Measurements from ENCODE around the gene SIAH2. TPM values are rescaled to one million over a fixed set of nuclear protein-coding genes. Genes with fewer than 3 reads are reported as not detected.

Gene SIAH2
- total and polyA plus RNA-seq, 2 experiments from 2014 or later = 6.3 to 28.8 TPM

DNA sequence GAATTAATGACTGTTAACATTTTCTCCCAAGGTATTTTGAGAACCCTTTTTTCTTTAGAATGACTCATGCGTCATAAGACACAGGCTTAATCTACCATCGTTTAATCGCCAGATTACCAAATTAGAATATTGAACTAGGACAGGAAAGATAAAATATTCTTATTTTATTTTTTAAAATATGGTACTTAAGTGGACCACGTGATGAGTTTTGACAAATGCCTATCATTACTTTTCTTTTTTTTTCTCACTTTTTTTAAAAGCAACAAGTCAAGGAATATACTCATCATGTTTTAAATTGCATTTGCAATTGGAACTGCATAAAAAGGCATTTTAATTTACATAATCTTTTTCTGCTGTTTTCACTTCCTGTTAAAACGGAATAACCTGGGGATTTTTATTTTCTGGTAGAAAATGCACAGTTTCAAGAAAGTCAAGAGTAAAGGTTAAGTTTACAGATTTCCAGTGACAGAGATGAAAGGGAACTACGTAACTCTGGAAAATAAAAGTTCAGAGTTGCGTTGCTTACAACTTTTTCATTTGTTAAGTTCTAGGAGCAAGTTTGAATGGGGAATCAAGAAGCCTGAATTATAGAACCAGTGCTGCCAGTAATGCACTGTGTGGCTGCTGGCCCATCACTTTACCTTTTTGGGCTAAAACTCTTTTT, 23.6 kb downstream of the SIAH2 start:
- ATAC-seq = no peak
- Histone ChIP-seq H4K20me1 (replicated peaks; ENCODE audit: insufficient read depth) (no peaks in the 10 kb centered on the region), H3K36me3 (ENCODE audit: insufficient read depth) (no peaks in the 10 kb centered on the region), H3K4me2 (no peak overlapping the region), H2AFZ (no peak overlapping the region), H3K4me1 (ENCODE audit: insufficient read depth) (peaks cover 12% of the 10 kb centered on the region; the same call in 1 of the 2 replicates), H3K9me2 (ENCODE audit: insufficient read depth) (no peaks in the 10 kb centered on the region), H3K27me3 (ENCODE audit: insufficient read depth) (no peaks in the 10 kb centered on the region), H3F3A (replicated peaks; ENCODE audit: low read depth) (no peaks in the 10 kb centered on the region), H3K79me2 (replicated peaks; ENCODE audit: insufficient read depth) (no peaks in the 10 kb centered on the region; the same call in 1 of the 2 replicates), H3K27ac (ENCODE audit: low read depth) (no peak overlapping the region), H3K4me3 (no peak overlapping the region)
- Mint-ChIP-seq H3K4me3 (no peak overlapping the region), H3K27me3 (ENCODE audit: insufficient read depth, low read depth, poor library complexity) (no peaks in the 10 kb centered on the region), H3K4me1 (peaks cover 25% of the 10 kb centered on the region), H3K36me3 (ENCODE audit: low read depth) (no peaks in the 10 kb centered on the region), H3K27ac (no peak overlapping the region), H3K9me3 (no peaks in the 10 kb centered on the region)
- no peak for DNase-seq (ENCODE audit: low spot score)
- TF ChIP-seq EZH2phosphoT487 (IDR thresholded peaks at IDR 0.05; ENCODE audit: unreplicated experiment) (no peak), JUNB (IDR thresholded peaks at IDR 0.05; ENCODE audit: unreplicated experiment) (no peak), ZNF462 (CRISPR knock-in tag; IDR thresholded peaks at IDR 0.05) (no peak), CREB1 (CRISPR knock-in tag; IDR thresholded peaks at IDR 0.05; ENCODE audit: low read depth) (no peak), STAT1 (IDR thresholded peaks at IDR 0.05; ENCODE audit: unreplicated experiment) (no peak), ETS1 (IDR thresholded peaks at IDR 0.05) (no peak), POLR2AphosphoS5 (IDR thresholded peaks at IDR 0.05; ENCODE audit: low read depth) (no peak), NANOG (IDR thresholded peaks at IDR 0.05; ENCODE audit: borderline replicate concordance) (no peak), ZNF331 (CRISPR knock-in tag; IDR thresholded peaks at IDR 0.05; ENCODE audit: low read depth) (no peak), EZH2 (IDR thresholded peaks at IDR 0.05; ENCODE audit: low read depth, unreplicated experiment) (no peak), ZNF114 (CRISPR knock-in tag; IDR thresholded peaks at IDR 0.05) (no peak)
- TF ChIP-seq, protein P1, sequence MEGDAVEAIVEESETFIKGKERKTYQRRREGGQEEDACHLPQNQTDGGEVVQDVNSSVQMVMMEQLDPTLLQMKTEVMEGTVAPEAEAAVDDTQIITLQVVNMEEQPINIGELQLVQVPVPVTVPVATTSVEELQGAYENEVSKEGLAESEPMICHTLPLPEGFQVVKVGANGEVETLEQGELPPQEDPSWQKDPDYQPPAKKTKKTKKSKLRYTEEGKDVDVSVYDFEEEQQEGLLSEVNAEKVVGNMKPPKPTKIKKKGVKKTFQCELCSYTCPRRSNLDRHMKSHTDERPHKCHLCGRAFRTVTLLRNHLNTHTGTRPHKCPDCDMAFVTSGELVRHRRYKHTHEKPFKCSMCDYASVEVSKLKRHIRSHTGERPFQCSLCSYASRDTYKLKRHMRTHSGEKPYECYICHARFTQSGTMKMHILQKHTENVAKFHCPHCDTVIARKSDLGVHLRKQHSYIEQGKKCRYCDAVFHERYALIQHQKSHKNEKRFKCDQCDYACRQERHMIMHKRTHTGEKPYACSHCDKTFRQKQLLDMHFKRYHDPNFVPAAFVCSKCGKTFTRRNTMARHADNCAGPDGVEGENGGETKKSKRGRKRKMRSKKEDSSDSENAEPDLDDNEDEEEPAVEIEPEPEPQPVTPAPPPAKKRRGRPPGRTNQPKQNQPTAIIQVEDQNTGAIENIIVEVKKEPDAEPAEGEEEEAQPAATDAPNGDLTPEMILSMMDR (conservative IDR thresholded peaks at IDR 0.05; ENCODE audit: low read depth in 2 of 2) = no peak
- TF ChIP-seq, protein P2, sequence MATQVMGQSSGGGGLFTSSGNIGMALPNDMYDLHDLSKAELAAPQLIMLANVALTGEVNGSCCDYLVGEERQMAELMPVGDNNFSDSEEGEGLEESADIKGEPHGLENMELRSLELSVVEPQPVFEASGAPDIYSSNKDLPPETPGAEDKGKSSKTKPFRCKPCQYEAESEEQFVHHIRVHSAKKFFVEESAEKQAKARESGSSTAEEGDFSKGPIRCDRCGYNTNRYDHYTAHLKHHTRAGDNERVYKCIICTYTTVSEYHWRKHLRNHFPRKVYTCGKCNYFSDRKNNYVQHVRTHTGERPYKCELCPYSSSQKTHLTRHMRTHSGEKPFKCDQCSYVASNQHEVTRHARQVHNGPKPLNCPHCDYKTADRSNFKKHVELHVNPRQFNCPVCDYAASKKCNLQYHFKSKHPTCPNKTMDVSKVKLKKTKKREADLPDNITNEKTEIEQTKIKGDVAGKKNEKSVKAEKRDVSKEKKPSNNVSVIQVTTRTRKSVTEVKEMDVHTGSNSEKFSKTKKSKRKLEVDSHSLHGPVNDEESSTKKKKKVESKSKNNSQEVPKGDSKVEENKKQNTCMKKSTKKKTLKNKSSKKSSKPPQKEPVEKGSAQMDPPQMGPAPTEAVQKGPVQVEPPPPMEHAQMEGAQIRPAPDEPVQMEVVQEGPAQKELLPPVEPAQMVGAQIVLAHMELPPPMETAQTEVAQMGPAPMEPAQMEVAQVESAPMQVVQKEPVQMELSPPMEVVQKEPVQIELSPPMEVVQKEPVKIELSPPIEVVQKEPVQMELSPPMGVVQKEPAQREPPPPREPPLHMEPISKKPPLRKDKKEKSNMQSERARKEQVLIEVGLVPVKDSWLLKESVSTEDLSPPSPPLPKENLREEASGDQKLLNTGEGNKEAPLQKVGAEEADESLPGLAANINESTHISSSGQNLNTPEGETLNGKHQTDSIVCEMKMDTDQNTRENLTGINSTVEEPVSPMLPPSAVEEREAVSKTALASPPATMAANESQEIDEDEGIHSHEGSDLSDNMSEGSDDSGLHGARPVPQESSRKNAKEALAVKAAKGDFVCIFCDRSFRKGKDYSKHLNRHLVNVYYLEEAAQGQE (IDR thresholded peaks at IDR 0.05; ENCODE audit: unreplicated experiment) = no peak
